ENCODE measurements around the gene CCDC86.

DNA sequence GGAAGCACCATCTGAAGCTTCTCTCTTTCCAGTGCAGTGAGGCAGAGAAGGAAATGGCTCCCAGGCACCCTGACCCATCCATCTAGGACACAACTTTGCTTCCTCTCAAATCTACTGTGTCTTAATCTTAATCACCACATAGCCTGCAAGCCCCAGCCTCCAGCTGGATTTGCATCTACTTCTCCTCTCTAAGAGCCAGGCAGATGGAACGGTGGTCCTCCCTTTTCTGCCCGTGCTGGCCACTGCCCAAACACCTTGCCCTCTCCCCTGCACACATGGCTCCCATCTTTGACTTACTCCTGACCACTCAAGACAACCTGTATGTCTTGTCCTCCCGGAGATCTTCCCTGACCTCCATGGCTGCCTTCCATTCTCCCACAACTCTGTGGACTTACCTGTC lies 49.4 kb upstream of the CCDC86 start:
- TF ChIP-seq, protein P1, sequence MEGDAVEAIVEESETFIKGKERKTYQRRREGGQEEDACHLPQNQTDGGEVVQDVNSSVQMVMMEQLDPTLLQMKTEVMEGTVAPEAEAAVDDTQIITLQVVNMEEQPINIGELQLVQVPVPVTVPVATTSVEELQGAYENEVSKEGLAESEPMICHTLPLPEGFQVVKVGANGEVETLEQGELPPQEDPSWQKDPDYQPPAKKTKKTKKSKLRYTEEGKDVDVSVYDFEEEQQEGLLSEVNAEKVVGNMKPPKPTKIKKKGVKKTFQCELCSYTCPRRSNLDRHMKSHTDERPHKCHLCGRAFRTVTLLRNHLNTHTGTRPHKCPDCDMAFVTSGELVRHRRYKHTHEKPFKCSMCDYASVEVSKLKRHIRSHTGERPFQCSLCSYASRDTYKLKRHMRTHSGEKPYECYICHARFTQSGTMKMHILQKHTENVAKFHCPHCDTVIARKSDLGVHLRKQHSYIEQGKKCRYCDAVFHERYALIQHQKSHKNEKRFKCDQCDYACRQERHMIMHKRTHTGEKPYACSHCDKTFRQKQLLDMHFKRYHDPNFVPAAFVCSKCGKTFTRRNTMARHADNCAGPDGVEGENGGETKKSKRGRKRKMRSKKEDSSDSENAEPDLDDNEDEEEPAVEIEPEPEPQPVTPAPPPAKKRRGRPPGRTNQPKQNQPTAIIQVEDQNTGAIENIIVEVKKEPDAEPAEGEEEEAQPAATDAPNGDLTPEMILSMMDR (IDR thresholded peaks at IDR 0.05 in 2 of 3, conservative IDR thresholded peaks at IDR 0.05 in 1 of 3; ENCODE audit: control insufficient read depth in 2 of 3, extremely low read depth in 1 of 3, insufficient read depth in 1 of 3, low read depth in 3 of 3, low read length in 3 of 3): no peak
- no peak for TF ChIP-seq CHD1 (IDR thresholded peaks at IDR 0.05; ENCODE audit: low read depth, low read length)
- no peak for TF ChIP-seq JUND (IDR thresholded peaks at IDR 0.05; ENCODE audit: low read depth, low read length)
- TF ChIP-seq, protein P2, sequence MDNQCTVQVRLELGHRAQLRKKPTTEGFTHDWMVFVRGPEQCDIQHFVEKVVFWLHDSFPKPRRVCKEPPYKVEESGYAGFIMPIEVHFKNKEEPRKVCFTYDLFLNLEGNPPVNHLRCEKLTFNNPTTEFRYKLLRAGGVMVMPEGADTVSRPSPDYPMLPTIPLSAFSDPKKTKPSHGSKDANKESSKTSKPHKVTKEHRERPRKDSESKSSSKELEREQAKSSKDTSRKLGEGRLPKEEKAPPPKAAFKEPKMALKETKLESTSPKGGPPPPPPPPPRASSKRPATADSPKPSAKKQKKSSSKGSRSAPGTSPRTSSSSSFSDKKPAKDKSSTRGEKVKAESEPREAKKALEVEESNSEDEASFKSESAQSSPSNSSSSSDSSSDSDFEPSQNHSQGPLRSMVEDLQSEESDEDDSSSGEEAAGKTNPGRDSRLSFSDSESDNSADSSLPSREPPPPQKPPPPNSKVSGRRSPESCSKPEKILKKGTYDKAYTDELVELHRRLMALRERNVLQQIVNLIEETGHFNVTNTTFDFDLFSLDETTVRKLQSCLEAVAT (IDR thresholded peaks at IDR 0.05): no peak
- TF ChIP-seq FOS (IDR thresholded peaks at IDR 0.05; ENCODE audit: borderline replicate concordance, extremely low read depth, insufficient read length): no peak
- TF ChIP-seq, protein P3, sequence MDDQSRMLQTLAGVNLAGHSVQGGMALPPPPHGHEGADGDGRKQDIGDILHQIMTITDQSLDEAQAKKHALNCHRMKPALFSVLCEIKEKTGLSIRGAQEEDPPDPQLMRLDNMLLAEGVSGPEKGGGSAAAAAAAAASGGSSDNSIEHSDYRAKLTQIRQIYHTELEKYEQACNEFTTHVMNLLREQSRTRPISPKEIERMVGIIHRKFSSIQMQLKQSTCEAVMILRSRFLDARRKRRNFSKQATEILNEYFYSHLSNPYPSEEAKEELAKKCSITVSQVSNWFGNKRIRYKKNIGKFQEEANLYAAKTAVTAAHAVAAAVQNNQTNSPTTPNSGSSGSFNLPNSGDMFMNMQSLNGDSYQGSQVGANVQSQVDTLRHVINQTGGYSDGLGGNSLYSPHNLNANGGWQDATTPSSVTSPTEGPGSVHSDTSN (IDR thresholded peaks at IDR 0.05; ENCODE audit: insufficient replicate concordance, low read depth, low read length): no peak
- no peak for TF ChIP-seq KLF5 (IDR thresholded peaks at IDR 0.05; ENCODE audit: partially characterized antibody)

Data from GM12878 (cell line).